Panc1 (cell line): ENCODE results near the gene FOXP4. TPM values are rescaled to one million over a fixed set of nuclear protein-coding genes. Genes with fewer than 3 reads are reported as not detected.
A peak's percentile ranks its signal among the peaks of the same experiment; 100 is the strongest.

Source experiments
- ATAC-seq: fragments of 200-7000 bp; cut with Tn5 transposase; 2 replicates; pipeline ENCODE4 v1.9.1; 2020; ENCODE audit warnings: mild to moderate bottlenecking, moderate library complexity
- BruUV-seq: library from RNA; stranded (reverse); fragments of 400-500 nt; replicated peaks from 2 replicates; lab custom pipeline; 2021; lab: Mats Ljungman, UMichigan
- CTCF ChIA-PET: fragments of 300-600 bp; sonication (Branson Sonifier 250); formaldehyde crosslinking; loops from one replicate; lab custom pipeline; 2022; ENCODE audit warnings: antibody characterized with exemption; lab: Charles Lee
- POLR2A ChIA-PET: fragments of 300-600 bp; sonication (Branson Sonifier 250); formaldehyde crosslinking; loops from one replicate; lab custom pipeline; 2022; ENCODE audit warnings: antibody characterized with exemption; lab: Charles Lee
- DNase-seq: peaks from one replicate; pipeline ENCODE4 v3.0.0-alpha.2; 2010; ENCODE audit warnings: low read depth, low spot score
- H3K27ac ChIP-seq: 2 replicates; pipeline ENCODE4 v1.5.1; 2011; ENCODE audit warnings: mild to moderate bottlenecking, low read length, inconsistent platforms
- H3K27me3 ChIP-seq: fragments of 200-500 bp; sonication (Bioruptor generic); 2 replicates; pipeline ENCODE4 v1.6.0; 2014; ENCODE audit warnings: low read length, inconsistent platforms; ENCODE audit not compliant: control insufficient read depth, insufficient read depth
- H3K36me3 ChIP-seq: fragments of 200-500 bp; sonication (Bioruptor generic); 2 replicates; pipeline ENCODE4 v1.5.1; 2014; ENCODE audit warnings: inconsistent platforms, mild to moderate bottlenecking, low read length, moderate library complexity; ENCODE audit not compliant: control insufficient read depth, insufficient read depth
- H3K4me1 ChIP-seq: 2 replicates; pipeline ENCODE4 v1.5.1; 2011; ENCODE audit warnings: inconsistent platforms, mild to moderate bottlenecking, low read length, moderate library complexity; ENCODE audit not compliant: control insufficient read depth, insufficient read depth
- H3K4me3 ChIP-seq, 2 experiments: 2 replicates each; pipeline ENCODE4 v1.5.1; 2011 to 2012; ENCODE audit warnings: low read depth in 2 of 2, low read length in 2 of 2, mild to moderate bottlenecking in 2 of 2, inconsistent platforms in 1 of 2, moderate library complexity in 1 of 2
- H3K9me3 ChIP-seq: fragments of 200-500 bp; sonication (Bioruptor generic); 2 replicates; pipeline ENCODE4 v1.5.1; 2014; ENCODE audit warnings: low read depth, mild to moderate bottlenecking, inconsistent platforms, low read length, moderate library complexity; ENCODE audit not compliant: control insufficient read depth, insufficient read depth
- POLR2AphosphoS5 ChIP-seq: IDR thresholded peaks from 2 replicates; pipeline ENCODE4 v1.6.1; 2012; ENCODE audit warnings: mild to moderate bottlenecking, low read depth, low read length, moderate library complexity
- SIN3A ChIP-seq: IDR thresholded peaks from 2 replicates; pipeline ENCODE4 v1.6.1; 2012; ENCODE audit warnings: low read depth, mild to moderate bottlenecking, low read length, moderate library complexity, borderline replicate concordance; ENCODE audit not compliant: insufficient read depth
- TCF7L2 ChIP-seq: IDR thresholded peaks from 2 replicates; pipeline ENCODE4 v1.6.1; 2011; ENCODE audit warnings: mild to moderate bottlenecking, low read depth, low read length, inconsistent platforms
- in situ Hi-C: cut with HindIII; loops from 2 replicates; pipeline ENCODE4 v1.10.0; 2016; ENCODE audit warnings: low sequenced_read_pairs, low pct_unique_long_range_greater_than_20kb
- intact Hi-C: fragments of 100-400 bp; cut with micrococcal nuclease; formaldehyde crosslinking; loops from one replicate; pipeline ENCODE4 v1.10.0; 2022; ENCODE audit not compliant: unreplicated experiment
- total RNA-seq: library from RNA; stranded (reverse); gene quantifications from one replicate; pipeline ENCODE4 v1.2.1, GENCODE V29; 2021; ENCODE audit not compliant: unreplicated experiment
- TF ChIP-seq, protein P1 (sequence below), 2 experiments: IDR thresholded peaks; 2 replicates each; pipeline ENCODE4 v1.6.1; 2011 to 2012; ENCODE audit warnings: low read depth in 2 of 2, control low read depth in 1 of 2, low read length in 1 of 2, mild to moderate bottlenecking in 1 of 2, moderate library complexity in 1 of 2; ENCODE audit not compliant: insufficient read depth in 1 of 2
- TF ChIP-seq, protein P2 (sequence below): fragments of 450-650 bp; IDR thresholded peaks from 2 replicates; pipeline ENCODE4 v1.5.1; 2017; ENCODE audit warnings: mild to moderate bottlenecking

FOXP4 gene
- total RNA-seq, 1 experiment from 2014 or later = 30.4 TPM

DNA sequence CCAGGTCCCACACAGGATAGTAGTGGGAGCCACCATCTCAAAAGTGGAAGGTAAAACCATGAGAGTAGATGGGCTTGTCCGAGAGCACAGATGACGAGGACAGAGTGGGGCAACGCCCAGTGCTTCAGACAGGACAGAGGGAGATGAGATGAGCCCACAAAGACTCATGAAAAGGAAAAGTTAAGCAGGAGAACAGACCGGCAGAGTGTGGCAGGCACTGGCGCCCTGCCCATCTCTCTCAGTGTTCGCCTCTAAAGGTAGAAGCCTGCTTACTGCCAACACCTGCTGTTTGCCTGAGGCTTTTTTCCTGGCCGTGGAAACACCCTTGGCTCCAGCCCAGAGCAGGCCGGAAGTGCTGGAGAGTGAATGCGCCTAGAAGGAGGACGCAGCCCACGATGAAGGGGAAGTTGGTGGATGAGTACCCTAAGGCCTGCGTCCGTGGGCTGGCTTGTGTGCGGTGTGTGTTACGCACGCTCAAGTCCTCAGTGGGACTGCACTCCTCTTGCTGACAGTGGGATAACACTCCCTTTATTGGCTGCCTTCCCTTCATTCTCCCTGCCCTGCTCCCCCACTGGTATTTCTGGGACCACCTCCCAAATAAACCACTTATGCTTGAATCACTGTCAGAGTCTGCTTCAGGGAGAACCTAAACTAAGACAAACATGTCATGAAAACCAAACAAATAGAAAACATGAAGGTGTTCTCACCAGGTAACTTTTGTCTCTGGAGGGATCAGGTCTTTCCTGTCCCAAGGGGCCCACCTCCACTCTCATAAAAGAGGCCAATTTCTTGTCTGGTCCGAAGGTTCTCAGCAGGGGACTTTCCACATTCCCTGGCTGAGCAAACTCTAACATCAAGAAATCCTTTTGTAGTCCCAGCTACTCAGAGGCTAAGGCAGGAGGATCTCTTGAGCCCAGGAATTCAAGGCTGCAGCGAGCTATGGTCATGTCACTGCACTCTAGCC lies 9.1 kb upstream of the FOXP4 start:
- Histone ChIP-seq H3K9me3 (no peaks in the 10 kb centered on the region), H3K4me1 (peaks cover 9% of the 10 kb centered on the region; the same call in 1 of the 2 replicates), H3K27ac (no peak overlapping the region), H3K27me3 (no peaks in the 10 kb centered on the region), H3K4me3 (no peak overlapping the region), H3K36me3 (no peaks in the 10 kb centered on the region)
- POLR2A ChIA-PET = no interaction called here
- DNase-seq = no peak
- in situ Hi-C loops (no loop called here), intact Hi-C loops (no loop called here)
- ATAC-seq = 0 out of 2 replicates have a peak, but pooled peaks have one; percentile 23
- TF ChIP-seq SIN3A (no peak), TCF7L2 (no peak), POLR2AphosphoS5 (no peak)
- TF ChIP-seq, protein P1, sequence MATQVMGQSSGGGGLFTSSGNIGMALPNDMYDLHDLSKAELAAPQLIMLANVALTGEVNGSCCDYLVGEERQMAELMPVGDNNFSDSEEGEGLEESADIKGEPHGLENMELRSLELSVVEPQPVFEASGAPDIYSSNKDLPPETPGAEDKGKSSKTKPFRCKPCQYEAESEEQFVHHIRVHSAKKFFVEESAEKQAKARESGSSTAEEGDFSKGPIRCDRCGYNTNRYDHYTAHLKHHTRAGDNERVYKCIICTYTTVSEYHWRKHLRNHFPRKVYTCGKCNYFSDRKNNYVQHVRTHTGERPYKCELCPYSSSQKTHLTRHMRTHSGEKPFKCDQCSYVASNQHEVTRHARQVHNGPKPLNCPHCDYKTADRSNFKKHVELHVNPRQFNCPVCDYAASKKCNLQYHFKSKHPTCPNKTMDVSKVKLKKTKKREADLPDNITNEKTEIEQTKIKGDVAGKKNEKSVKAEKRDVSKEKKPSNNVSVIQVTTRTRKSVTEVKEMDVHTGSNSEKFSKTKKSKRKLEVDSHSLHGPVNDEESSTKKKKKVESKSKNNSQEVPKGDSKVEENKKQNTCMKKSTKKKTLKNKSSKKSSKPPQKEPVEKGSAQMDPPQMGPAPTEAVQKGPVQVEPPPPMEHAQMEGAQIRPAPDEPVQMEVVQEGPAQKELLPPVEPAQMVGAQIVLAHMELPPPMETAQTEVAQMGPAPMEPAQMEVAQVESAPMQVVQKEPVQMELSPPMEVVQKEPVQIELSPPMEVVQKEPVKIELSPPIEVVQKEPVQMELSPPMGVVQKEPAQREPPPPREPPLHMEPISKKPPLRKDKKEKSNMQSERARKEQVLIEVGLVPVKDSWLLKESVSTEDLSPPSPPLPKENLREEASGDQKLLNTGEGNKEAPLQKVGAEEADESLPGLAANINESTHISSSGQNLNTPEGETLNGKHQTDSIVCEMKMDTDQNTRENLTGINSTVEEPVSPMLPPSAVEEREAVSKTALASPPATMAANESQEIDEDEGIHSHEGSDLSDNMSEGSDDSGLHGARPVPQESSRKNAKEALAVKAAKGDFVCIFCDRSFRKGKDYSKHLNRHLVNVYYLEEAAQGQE (IDR thresholded peaks at IDR 0.05; ENCODE audit: insufficient read depth in 1 of 2, low read depth in 2 of 2, low read length in 1 of 2) = no peak
- TF ChIP-seq, protein P2, sequence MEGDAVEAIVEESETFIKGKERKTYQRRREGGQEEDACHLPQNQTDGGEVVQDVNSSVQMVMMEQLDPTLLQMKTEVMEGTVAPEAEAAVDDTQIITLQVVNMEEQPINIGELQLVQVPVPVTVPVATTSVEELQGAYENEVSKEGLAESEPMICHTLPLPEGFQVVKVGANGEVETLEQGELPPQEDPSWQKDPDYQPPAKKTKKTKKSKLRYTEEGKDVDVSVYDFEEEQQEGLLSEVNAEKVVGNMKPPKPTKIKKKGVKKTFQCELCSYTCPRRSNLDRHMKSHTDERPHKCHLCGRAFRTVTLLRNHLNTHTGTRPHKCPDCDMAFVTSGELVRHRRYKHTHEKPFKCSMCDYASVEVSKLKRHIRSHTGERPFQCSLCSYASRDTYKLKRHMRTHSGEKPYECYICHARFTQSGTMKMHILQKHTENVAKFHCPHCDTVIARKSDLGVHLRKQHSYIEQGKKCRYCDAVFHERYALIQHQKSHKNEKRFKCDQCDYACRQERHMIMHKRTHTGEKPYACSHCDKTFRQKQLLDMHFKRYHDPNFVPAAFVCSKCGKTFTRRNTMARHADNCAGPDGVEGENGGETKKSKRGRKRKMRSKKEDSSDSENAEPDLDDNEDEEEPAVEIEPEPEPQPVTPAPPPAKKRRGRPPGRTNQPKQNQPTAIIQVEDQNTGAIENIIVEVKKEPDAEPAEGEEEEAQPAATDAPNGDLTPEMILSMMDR = no peak
- CTCF ChIA-PET = no interaction called here
- no TSS peak for BruUV-seq

DNA sequence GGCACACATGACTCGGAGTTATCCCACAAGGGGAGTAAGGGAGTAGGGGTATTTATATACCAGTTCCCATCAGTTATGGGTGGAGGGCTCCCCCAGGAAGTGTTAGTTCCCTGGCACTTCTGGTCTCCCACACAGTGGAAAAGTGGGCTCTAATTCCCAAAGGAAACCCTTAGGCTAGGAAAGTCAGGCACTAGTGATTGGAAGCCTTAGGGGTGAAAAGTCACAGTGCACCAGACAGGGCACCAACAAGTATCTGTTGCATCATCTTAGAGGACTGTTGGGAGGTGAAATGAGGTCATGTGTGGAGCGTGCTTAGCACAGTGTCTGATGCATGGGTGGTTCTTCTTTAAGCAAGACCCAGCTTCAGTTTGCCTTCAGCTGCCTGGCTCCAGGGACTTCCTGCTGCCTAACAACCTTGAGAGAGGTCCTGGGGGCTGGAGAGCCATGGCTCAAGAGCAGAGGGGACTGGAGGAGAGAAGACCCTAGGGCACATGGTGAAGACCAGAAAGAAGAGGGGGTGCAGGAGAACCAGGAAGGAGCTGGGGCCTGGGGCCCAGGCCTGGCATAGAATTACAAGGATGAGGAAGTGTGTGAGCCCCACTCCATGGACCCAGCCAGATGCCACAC lies 7.5 kb upstream of the FOXP4 start:
- H3K27me3 ChIP-seq = no peaks in the 10 kb centered on the region
- in situ Hi-C loops = no loop called here
- POLR2A ChIA-PET = interaction anchor here (0.6 kb wide), 1 partner anchor 17 kb away, joined by 3 read pairs; no protein-coding TSS in a partner anchor
- H3K36me3 ChIP-seq = no peaks in the 10 kb centered on the region
- no peak for ATAC-seq
- H3K27ac ChIP-seq = no peak overlapping the region
- CTCF ChIA-PET = no interaction called here
- no peaks in the 10 kb centered on the region for H3K9me3 ChIP-seq
- peaks cover 9% of the 10 kb centered on the region; the same call in 1 of the 2 replicates for H3K4me1 ChIP-seq
- no TSS peak for BruUV-seq
- TF ChIP-seq, protein P1 (IDR thresholded peaks at IDR 0.05; ENCODE audit: insufficient read depth in 1 of 2, low read depth in 2 of 2, low read length in 1 of 2) = no peak
- TF ChIP-seq, protein P2 = no peak
- no peak for TF ChIP-seq SIN3A
- no peak for TF ChIP-seq TCF7L2
- DNase-seq = no peak
- no peak overlapping the region for H3K4me3 ChIP-seq
- intact Hi-C loops = no loop called here
